ENCODE data around the gene FAM120B.
"Not testable (repeated sequence)": the region's sequence is repeated elsewhere in the genome, so short reads cannot be mapped to it uniquely, and the experiment has no call there.

Gene FAM120B

GRCh38 chr6:170306324-170307079, at the start of gene FAM120B:
FAM120B (plus strand) TSS chr6:170306758; CDS start chr6:170317391, 10,633 bp downstream.
- H3K27me3 ChIP-seq (ENCODE audit: control insufficient read depth, insufficient read depth, low read length): no peaks in the 10 kb centered on the region
- peak within 1 kb of the TSS; percentile 100 for H3K4me3 ChIP-seq (ENCODE audit: low read length)
- H3K27ac ChIP-seq (ENCODE audit: low read depth, low read length): peak within 1 kb of the TSS; percentile 87
- peaks cover 14% of the 10 kb centered on the region for H3K4me1 ChIP-seq (ENCODE audit: control insufficient read depth, insufficient read depth, low read length)
- peak within 1 kb of the TSS; percentile 97 for H3K9ac ChIP-seq (ENCODE audit: low read length)
- H3K36me3 ChIP-seq (ENCODE audit: control insufficient read depth, insufficient read depth, low read length): no peaks in the 10 kb centered on the region

- no peak overlapping the region for H3K4me3 ChIP-seq (ENCODE audit: low read length)
- H3K27ac ChIP-seq (ENCODE audit: low read depth, low read length): no peak overlapping the region
- no peak overlapping the region for H3K9ac ChIP-seq (ENCODE audit: low read length)
- no peaks in the 10 kb centered on the region for H3K4me1 ChIP-seq (ENCODE audit: control insufficient read depth, insufficient read depth, low read length)
- H3K27me3 ChIP-seq (ENCODE audit: control insufficient read depth, insufficient read depth, low read length): no peaks in the 10 kb centered on the region
- no peaks in the 10 kb centered on the region for H3K36me3 ChIP-seq (ENCODE audit: control insufficient read depth, insufficient read depth, low read length)
These were observed 49.2 kb upstream of the FAM120B start for GRCh38 chr6:170257376-170257775.

GRCh38 chr6:170258407-170258806, 48.2 kb upstream of the FAM120B start:
- H3K4me1 ChIP-seq (ENCODE audit: control insufficient read depth, insufficient read depth, low read length): no peaks in the 10 kb centered on the region
- no peak overlapping the region for H3K9ac ChIP-seq (ENCODE audit: low read length)
- H3K4me3 ChIP-seq (ENCODE audit: low read length): no peak overlapping the region
- H3K27ac ChIP-seq (ENCODE audit: low read depth, low read length): no peak overlapping the region
- H3K27me3 ChIP-seq (ENCODE audit: control insufficient read depth, insufficient read depth, low read length): peaks cover 3% of the 10 kb centered on the region
- no peaks in the 10 kb centered on the region for H3K36me3 ChIP-seq (ENCODE audit: control insufficient read depth, insufficient read depth, low read length)

GRCh38 chr6:170259278-170259677, 47.3 kb upstream of the FAM120B start:
- Histone ChIP-seq H3K27ac (ENCODE audit: low read depth, low read length) (no peak overlapping the region), H3K27me3 (ENCODE audit: control insufficient read depth, insufficient read depth, low read length) (peaks cover 4% of the 10 kb centered on the region), H3K4me1 (ENCODE audit: control insufficient read depth, insufficient read depth, low read length) (no peaks in the 10 kb centered on the region), H3K36me3 (ENCODE audit: control insufficient read depth, insufficient read depth, low read length) (no peaks in the 10 kb centered on the region), H3K9ac (ENCODE audit: low read length) (no peak overlapping the region), H3K4me3 (ENCODE audit: low read length) (no peak overlapping the region)

GRCh38 chr6:170260686-170261085, 45.9 kb upstream of the FAM120B start:
- H3K27me3 ChIP-seq (ENCODE audit: control insufficient read depth, insufficient read depth, low read length): peaks cover 4% of the 10 kb centered on the region

GRCh38 chr6:170261643-170262488, 44.7 kb upstream of the FAM120B start:
- H3K27ac ChIP-seq (ENCODE audit: low read depth, low read length): no peak overlapping the region
- H3K4me3 ChIP-seq (ENCODE audit: low read length): no peak overlapping the region
- no peaks in the 10 kb centered on the region for H3K4me1 ChIP-seq (ENCODE audit: control insufficient read depth, insufficient read depth, low read length)
- H3K9ac ChIP-seq (ENCODE audit: low read length): no peak overlapping the region
- H3K27me3 ChIP-seq (ENCODE audit: control insufficient read depth, insufficient read depth, low read length): peaks cover 4% of the 10 kb centered on the region
- H3K36me3 ChIP-seq (ENCODE audit: control insufficient read depth, insufficient read depth, low read length): no peaks in the 10 kb centered on the region

More at GRCh38 chr6:170260686-170261085, 45.9 kb upstream of the FAM120B start:
- H3K27ac ChIP-seq (ENCODE audit: low read depth, low read length): no peak overlapping the region
- H3K4me1 ChIP-seq (ENCODE audit: control insufficient read depth, insufficient read depth, low read length): no peaks in the 10 kb centered on the region
- H3K9ac ChIP-seq (ENCODE audit: low read length): no peak overlapping the region
- no peak overlapping the region for H3K4me3 ChIP-seq (ENCODE audit: low read length)
- H3K36me3 ChIP-seq (ENCODE audit: control insufficient read depth, insufficient read depth, low read length): no peaks in the 10 kb centered on the region

GRCh38 chr6:170262489-170263088, 44.0 kb upstream of the FAM120B start:
- Histone ChIP-seq H3K27ac (ENCODE audit: low read depth, low read length) (no peak overlapping the region), H3K9ac (ENCODE audit: low read length) (no peak overlapping the region), H3K4me1 (ENCODE audit: control insufficient read depth, insufficient read depth, low read length) (no peaks in the 10 kb centered on the region), H3K4me3 (ENCODE audit: low read length) (no peak overlapping the region), H3K36me3 (ENCODE audit: control insufficient read depth, insufficient read depth, low read length) (no peaks in the 10 kb centered on the region), H3K27me3 (ENCODE audit: control insufficient read depth, insufficient read depth, low read length) (peaks cover 4% of the 10 kb centered on the region)

GRCh38 chr6:170263410-170263809, 43.1 kb upstream of the FAM120B start:
- Histone ChIP-seq H3K36me3 (ENCODE audit: control insufficient read depth, insufficient read depth, low read length) (no peaks in the 10 kb centered on the region), H3K27ac (ENCODE audit: low read depth, low read length) (no peak overlapping the region), H3K4me1 (ENCODE audit: control insufficient read depth, insufficient read depth, low read length) (no peaks in the 10 kb centered on the region), H3K27me3 (ENCODE audit: control insufficient read depth, insufficient read depth, low read length) (peaks cover 4% of the 10 kb centered on the region), H3K9ac (ENCODE audit: low read length) (no peak overlapping the region), H3K4me3 (ENCODE audit: low read length) (no peak overlapping the region)

- no peak overlapping the region for H3K9ac ChIP-seq (ENCODE audit: low read length)
- peaks cover 9% of the 10 kb centered on the region for H3K27me3 ChIP-seq (ENCODE audit: control insufficient read depth, insufficient read depth, low read length)
- H3K27ac ChIP-seq (ENCODE audit: low read depth, low read length): no peak overlapping the region
- H3K4me3 ChIP-seq (ENCODE audit: low read length): no peak overlapping the region
- no peaks in the 10 kb centered on the region for H3K36me3 ChIP-seq (ENCODE audit: control insufficient read depth, insufficient read depth, low read length)
- no peaks in the 10 kb centered on the region for H3K4me1 ChIP-seq (ENCODE audit: control insufficient read depth, insufficient read depth, low read length)
These were observed 42.5 kb upstream of the FAM120B start for GRCh38 chr6:170264086-170264485.

GRCh38 chr6:170264644-170265043, 41.9 kb upstream of the FAM120B start:
- not testable (repeated sequence) for H3K27me3 ChIP-seq (ENCODE audit: control insufficient read depth, insufficient read depth, low read length); H3K9ac ChIP-seq (ENCODE audit: low read length); H3K27ac ChIP-seq (ENCODE audit: low read depth, low read length); H3K4me1 ChIP-seq (ENCODE audit: control insufficient read depth, insufficient read depth, low read length); H3K4me3 ChIP-seq (ENCODE audit: low read length); H3K36me3 ChIP-seq (ENCODE audit: control insufficient read depth, insufficient read depth, low read length)

- Histone ChIP-seq H3K9ac (ENCODE audit: low read length) (no peak overlapping the region), H3K36me3 (ENCODE audit: control insufficient read depth, insufficient read depth, low read length) (no peaks in the 10 kb centered on the region), H3K4me3 (ENCODE audit: low read length) (peak overlapping the region; percentile 10), H3K27ac (ENCODE audit: low read depth, low read length) (no peak overlapping the region), H3K27me3 (ENCODE audit: control insufficient read depth, insufficient read depth, low read length) (peaks cover 9% of the 10 kb centered on the region), H3K4me1 (ENCODE audit: control insufficient read depth, insufficient read depth, low read length) (no peaks in the 10 kb centered on the region)
These were observed 40.9 kb upstream of the FAM120B start for GRCh38 chr6:170265655-170266054.

- peaks cover 9% of the 10 kb centered on the region for H3K27me3 ChIP-seq (ENCODE audit: control insufficient read depth, insufficient read depth, low read length)
- no peak overlapping the region for H3K9ac ChIP-seq (ENCODE audit: low read length)
- H3K27ac ChIP-seq (ENCODE audit: low read depth, low read length): no peak overlapping the region
- peak overlapping the region; percentile 10 for H3K4me3 ChIP-seq (ENCODE audit: low read length)
- no peaks in the 10 kb centered on the region for H3K36me3 ChIP-seq (ENCODE audit: control insufficient read depth, insufficient read depth, low read length)
- no peaks in the 10 kb centered on the region for H3K4me1 ChIP-seq (ENCODE audit: control insufficient read depth, insufficient read depth, low read length)
These were observed 40.3 kb upstream of the FAM120B start for GRCh38 chr6:170266061-170266825.
